GM18520 (cell line): Measurements from ENCODE around the gene PSAP.
A peak's percentile ranks its signal among the peaks of the same experiment; 100 is the strongest.
"Not testable (repeated sequence)": the region's sequence is repeated elsewhere in the genome, so short reads cannot be mapped to it uniquely, and the experiment has no call there.

Source experiments
- ATAC-seq: cut with Tn5 transposase; IDR thresholded peaks from one replicate; pipeline ENCODE4 v1.9.1; 2021; ENCODE audit not compliant: unreplicated experiment

PSAP gene

DNA sequence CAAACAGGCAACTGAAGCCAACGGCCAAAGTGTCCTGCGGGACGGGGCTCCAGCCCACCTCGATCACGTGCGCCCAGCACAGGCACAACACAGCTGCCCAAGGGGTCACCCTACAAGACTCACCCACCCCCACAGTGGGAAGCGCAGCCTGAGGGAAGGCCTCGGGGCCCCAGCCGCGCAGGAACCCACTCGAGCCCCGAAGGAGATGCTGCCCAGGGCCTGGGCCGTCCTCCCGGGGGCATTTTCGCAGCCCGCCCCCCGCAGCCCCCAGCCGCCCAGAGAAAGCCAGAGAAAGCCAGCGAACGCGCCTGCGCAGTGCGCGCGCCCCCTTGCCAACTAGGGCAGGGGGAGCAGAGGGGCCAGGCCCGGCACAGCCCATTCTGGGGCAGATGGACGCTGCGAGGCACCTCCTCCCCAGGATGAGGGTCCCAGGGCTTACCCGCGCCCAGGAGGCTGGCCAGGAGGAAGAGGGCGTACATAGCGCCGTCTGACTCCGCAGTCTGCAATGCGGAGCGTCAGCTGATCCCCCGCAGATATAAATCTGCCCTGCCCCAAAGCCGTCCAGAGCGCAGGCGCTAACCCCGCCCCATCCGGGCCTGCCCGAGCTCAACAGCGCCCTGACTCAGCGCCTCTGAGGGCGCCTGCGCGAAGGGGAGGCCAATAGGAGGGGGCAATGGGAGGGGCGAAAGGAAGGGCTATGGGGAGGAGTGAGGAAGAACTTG, at the start of gene PSAP:
TSS of gene PSAP (minus strand) at position 509 of the 722 bp plus-strand sequence. CDS start at position 479, 30 bp downstream.
- peak; percentile 92 for ATAC-seq

DNA sequence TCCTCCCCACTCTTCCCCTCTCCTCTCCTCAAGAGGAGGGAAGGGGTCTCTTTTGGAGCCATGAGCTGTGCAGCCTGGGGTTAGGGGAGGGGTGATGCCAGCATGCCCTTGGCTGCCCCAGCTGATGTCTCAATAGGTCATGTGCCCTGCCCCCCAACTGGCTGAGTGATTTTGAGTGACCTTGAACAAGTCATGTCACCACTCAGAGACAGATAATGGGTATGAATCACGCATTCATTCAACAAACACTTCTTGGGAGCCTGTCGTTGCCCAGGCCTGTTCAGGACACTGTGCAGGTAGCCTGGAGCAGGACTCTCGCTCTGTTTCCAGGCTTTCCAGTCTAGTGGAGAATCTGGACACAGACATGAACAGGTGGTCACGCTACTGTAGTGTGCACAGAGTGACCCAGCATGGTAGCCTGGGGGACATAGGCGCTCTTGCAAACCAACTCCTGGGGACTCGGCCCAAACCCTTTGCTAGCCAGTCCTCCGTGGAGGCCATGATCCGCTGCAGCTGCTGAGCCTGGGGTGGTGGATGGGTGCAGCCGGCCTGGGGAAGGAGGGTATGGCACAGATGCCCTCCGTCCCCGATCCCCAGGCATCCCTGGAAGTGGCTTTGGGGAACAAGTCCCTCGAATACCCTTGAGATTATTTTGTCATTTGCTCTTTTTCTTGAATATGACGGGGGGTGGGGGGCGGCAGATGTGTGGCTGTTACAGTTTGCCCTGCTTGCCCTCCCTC, 49.6 kb upstream of the PSAP start:
- no peak for ATAC-seq

DNA sequence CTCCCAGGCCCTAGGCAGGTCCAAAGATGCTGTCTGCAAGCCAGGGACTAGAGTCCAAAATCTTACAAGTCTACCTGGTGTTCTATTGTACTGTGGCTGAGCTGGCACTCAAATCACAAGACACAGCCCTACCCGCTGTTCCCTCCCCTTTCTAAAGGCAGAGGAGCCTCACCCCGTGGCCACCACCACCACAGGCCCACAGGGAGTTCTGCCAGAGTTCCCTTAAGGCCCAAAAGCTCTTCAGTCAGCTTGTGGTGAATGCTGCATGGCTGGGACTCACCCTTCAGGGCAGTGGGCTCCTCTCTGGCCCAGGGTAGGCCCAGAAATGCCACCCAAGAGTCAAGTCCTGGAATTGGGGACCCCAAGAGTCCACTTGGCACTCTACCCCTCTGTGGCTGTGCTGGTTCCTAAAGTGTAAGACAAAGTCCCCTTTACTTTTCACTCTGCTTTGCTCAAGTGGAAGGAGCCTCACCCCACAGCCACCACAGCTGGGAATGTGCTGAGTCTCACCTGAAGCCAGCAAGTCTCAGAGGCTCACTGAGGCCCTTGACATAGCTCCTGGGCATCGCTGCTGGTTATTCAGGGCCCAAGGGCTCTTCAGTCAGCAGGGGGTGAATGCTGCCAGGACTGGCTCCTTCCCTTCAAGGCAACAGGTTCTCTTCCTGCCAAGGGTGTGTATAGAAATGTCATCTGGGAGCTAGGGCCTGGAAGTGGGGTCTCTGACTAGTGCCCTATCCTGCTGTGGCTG, 48.8 kb upstream of the PSAP start:
- no peak for ATAC-seq

DNA sequence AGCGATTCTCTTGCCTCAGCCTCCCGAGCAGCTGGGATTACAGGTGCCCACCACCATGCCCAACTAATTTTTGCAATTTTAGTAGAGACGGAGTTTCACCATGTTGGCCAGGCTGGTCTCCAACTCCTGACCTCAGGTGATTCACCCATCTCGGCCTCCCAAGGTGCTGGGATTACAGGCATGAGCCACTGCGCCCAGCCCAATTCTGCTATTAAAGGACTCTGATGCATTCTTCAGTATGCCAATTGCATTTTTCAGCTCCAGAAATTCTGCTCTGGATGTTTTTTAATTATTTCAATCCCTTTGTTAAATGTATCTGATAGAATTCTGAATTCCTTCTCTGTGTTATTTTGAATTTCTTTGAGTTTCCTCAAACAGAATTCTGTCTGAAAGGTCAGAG, 47.3 kb upstream of the PSAP start:
- ATAC-seq = not testable (repeated sequence)

DNA sequence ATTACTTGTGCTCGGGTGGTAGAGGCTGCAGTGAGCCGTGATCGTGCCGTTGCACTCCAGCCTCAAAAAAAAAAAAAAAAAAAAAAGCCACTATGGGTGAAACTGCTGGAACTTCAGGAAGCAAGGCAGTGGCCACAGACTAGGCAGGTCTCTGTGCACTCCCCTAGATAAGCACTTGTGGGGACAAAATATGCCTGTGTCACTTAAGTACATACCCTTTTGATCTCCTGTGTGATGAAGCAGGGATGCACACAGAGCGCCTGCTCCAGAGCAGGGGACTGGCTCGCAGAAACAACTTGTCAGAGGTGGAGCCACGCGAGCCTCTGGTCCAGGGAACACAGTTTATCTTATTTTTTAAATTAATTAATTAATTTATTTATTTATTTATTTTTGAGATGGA, 42.9 kb upstream of the PSAP start:
- no peak for ATAC-seq

DNA sequence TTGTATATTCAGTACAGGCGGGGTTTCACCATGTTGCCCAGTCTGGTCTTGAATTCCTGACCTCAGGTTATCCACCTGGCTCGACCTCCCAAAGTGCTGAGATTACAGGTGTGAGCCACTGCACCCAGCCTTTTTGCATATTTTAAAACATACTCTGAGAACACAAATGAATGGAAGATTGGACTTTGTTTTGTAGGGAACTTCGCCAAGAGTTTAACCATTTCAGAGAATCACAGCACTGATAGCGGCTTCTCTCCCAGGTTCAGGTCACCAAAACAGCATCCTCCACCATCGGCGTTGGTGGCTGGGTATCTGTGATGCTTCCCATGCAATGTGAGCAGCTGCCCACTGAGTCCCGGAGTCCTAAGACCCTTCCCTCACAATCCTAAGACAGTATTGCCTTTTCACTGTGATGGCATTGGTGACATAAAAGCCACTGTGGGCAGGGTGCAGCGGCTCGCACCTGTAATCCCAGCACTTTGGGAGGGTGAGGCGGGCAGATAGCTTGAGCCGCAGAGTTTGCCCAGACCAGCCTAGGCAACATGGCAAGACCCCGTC, 42.3 kb upstream of the PSAP start:
- no peak for ATAC-seq

DNA sequence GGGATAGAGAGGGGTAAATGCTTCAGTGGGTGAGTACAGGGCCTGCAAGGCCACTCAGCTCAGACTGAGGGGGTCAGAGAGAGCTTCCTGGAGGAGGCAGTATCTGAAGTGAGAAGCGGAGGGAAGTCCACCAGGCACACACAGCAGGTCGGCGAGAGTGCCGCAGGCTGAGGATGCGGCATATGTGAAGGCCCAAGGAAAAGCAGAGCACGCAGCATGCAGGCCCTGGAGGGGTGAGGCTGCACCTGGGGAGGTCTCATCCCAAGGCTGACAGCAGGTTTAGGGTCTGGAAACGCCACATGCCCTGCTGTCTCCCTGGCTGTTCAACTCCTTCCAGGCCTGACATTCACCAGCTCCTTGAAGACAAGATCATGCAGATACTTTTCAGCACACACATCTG, 40.4 kb upstream of the PSAP start:
- ATAC-seq = no peak

GRCh38 chr10:71889388-71889987, 38.4 kb upstream of the PSAP start:
- no peak for ATAC-seq

DNA sequence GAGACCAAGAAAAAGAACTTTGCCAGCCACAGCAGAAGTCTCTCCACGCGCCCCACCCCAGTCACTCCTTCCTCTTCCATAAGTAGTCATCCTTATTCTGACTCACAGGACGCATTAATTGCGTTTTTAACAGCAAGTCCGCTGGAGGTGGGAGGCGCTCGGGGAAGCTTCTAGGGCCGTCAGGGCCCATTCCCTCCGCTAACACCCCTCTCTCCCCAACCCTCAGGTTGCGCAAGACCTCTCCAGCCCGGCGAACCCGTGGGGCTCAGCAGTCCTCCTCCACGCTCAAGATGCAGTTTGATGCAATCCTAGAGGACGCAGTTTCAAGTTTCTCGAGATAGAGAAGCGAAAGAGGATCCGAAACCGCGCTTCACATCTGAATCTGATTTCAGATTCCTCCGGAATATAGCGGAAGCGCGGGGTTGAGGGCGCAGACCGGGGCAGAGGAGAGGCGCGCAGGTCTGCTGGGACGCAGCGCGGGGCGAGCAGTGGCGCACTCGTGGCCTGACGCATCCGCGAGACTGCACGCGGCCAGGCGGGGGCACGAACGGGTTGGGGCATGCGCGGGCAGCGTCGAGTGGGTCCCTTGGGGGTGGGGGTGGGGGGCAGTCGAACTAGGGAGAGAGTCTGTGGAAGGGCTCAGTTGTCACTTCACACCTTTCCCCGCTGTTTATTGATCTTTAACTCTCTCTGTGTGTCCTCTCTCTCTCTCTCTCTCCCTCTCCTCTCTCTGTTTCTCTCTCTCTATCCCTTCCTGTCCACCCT, 37.8 kb upstream of the PSAP start:
- peak; percentile 80 for ATAC-seq

DNA sequence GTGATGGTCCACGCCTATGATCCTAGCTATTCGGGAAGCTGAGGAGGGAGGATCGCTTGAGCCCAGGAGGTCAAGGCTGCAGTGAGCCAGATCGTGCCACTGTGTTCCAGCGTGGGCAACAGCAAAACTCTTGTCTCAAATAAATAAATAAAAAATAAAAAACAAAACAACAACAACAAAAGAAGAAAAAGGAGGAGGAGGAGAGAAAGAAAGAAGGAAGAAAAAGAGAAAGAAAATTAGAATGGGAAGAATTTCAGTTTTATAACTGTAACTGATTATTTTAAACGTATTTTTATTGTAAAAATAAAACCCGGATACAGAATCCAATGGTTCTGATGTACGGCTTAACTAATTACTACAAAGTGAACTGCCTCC, 37.2 kb upstream of the PSAP start:
- no peak for ATAC-seq

GRCh38 chr10:71887743-71888142, 36.7 kb upstream of the PSAP start:
- no peak for ATAC-seq

- no peak for ATAC-seq
These were observed 32.0 kb upstream of the PSAP start for GRCh38 chr10:71882813-71883659.

GRCh38 chr10:71881647-71882355, 30.8 kb upstream of the PSAP start:
- ATAC-seq = no peak

GRCh38 chr10:71881307-71881624, 30.2 kb upstream of the PSAP start:
- not testable (repeated sequence) for ATAC-seq

- ATAC-seq = no peak
These were observed 29.6 kb upstream of the PSAP start for GRCh38 chr10:71880425-71881306.

- no peak for ATAC-seq
These were observed 27.4 kb upstream of the PSAP start for GRCh38 chr10:71878327-71879034.

DNA sequence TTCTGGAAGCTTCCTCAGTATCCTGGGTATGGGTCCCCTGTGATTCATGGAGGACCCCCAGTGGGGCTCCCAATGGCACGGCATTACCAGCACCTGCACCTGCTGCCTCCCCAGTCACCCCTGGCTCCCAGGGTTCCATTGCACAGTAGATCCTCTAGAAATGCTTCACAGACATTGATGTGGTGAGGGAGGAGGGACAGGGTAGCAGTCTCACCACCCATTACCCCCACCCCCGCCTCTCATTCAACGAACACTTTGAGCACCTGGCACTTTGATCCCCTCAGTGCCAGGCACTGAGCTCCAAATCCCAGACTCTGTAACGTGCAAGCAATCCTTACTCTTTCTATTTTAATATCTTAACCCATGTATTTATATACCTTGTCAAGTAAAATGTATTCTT, 26.8 kb upstream of the PSAP start:
- ATAC-seq = no peak
